Coronary artery (tissue), 2 donors: ENCODE data around the gene TNFAIP8.
A peak's percentile ranks its signal among the peaks of the same experiment; 100 is the strongest.

Source experiments
- DNase-seq: peaks from one replicate; pipeline ENCODE4 v3.0.0-alpha.2; 2017; ENCODE audit warnings: low spot score
- H3K27ac ChIP-seq, 2 donors: fragments of 200-600 bp; sonication (generic); one replicate each; pipeline ENCODE4 v1.5.1; 2016 to 2019
- H3K4me3 ChIP-seq: fragments of 200-600 bp; sonication (generic); 2 replicates; pipeline ENCODE4 v1.5.1; 2016; ENCODE audit warnings: mild to moderate bottlenecking, moderate library complexity
- TF ChIP-seq, protein P1 (sequence below): fragments of 200-600 bp; sonication (generic); IDR thresholded peaks from one replicate; pipeline ENCODE4 v1.5.1; 2019; ENCODE audit warnings: antibody characterized with exemption

TNFAIP8 gene

DNA sequence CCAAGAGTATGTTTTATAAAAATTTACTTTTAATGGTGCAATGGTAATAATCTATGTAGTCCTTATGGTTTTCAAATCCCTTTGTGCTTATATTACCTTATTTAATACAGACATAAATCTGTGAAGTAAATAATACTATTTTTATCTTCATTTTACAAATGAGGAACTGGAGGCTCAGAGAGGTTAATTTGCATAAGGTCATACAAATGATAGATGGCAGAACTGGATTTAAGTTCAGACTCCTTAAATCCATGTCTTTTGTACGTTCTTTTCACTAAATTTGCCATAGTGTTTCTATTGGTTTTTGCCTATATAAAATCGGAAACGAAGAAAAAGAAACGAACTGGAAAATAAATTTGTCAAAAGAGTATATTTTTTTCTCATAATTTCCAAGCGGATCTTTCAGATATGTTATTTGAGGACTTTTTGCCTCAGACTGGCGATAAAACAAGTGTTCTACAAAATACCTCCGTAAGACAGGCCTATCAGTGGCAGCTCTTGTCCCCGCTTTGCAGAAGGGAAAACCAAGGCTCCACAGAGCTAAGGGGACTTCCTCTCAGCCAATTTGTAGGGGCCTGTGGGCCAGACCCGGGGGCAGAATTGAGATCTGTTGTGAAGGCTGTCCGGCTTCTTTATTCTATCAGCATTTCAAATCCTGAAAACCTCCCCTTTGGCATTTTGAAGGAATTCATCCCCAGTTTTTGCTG is 1.1 kb upstream of the TNFAIP8 start:
- DNase-seq = no peak
- Histone ChIP-seq H3K27ac (peak overlapping the region in 1 of 2 donors; percentile 81), H3K4me3 (peak overlapping the region; percentile 78)
- TF ChIP-seq, protein P1, sequence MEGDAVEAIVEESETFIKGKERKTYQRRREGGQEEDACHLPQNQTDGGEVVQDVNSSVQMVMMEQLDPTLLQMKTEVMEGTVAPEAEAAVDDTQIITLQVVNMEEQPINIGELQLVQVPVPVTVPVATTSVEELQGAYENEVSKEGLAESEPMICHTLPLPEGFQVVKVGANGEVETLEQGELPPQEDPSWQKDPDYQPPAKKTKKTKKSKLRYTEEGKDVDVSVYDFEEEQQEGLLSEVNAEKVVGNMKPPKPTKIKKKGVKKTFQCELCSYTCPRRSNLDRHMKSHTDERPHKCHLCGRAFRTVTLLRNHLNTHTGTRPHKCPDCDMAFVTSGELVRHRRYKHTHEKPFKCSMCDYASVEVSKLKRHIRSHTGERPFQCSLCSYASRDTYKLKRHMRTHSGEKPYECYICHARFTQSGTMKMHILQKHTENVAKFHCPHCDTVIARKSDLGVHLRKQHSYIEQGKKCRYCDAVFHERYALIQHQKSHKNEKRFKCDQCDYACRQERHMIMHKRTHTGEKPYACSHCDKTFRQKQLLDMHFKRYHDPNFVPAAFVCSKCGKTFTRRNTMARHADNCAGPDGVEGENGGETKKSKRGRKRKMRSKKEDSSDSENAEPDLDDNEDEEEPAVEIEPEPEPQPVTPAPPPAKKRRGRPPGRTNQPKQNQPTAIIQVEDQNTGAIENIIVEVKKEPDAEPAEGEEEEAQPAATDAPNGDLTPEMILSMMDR = no peak

DNA sequence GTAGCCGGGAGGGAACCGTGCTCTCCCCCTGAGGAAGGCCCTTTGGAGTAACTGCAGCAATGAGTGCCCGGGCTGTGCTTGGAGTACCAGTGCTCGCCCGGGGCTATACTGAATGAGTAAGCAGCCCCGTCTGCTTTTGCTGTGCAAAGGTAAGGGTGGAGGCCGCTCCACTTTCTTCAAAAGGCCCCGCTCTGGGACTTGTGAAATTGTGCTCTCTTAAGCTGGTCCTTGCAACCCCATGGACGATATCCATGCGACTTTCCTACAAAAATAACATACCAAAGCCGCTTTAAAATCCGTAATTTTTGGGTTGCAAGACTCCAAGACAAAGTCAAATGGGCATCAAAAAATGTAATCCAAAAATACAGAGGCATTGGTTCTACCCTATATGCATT is 578 bp upstream of the TNFAIP8 start:
- Histone ChIP-seq H3K27ac (peak overlapping the region; percentile 50 to 81), H3K4me3 (peak overlapping the region; percentile 78)
- DNase-seq = no peak
- TF ChIP-seq, protein P1 = no peak

DNA sequence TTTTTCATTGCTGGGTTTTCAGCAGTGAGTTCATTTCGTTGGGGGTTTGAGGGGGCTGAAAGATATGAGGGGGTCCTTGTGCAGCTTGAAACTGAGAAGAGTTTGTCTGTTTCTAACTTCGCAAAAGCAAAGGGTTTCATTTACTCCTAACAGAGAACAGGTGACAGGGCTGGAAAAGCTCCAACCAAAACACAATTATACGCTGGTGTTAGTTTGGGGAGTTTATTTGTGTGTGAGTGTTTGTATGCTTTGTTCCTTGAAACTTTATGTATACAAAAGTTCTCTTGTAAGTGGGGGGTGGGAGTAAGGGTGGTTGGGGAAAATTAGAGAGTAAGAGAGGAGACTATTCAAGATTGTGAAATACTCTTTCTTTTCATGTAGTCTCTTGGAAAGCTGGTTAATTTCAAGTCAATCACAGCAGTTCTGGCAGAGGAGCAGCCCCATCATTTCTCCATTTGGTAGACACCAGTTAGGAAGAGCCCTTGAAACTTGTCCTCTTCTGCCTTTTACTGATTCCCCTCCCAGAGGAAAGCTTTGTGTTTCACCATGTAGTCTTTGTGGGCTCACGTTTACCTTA is 881 bp downstream of the TNFAIP8 start:
- Histone ChIP-seq H3K27ac (peak overlapping the region; percentile 50 to 81), H3K4me3 (peak overlapping the region; percentile 78)
- DNase-seq = no peak
- TF ChIP-seq, protein P1 = no peak

DNA sequence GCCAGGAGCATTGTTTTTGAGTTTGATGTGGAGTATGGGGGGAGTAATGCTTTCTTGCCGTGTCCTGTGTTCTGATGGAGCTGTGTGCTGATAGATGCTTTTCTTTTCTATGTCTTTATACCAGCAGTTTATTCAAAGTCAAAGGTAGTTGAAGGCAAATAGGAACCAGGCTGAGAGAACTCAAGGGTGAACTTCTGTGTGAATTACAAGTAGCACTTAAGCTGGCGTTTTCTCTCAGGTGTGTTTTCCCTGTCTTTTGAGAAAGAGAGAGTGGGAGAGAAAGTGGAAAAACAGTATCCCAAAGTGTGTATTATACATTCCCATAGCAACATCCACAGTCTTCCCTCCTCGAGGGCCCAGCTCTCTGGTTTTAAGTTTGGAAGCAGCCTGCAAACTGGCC is 1.5 kb downstream of the TNFAIP8 start:
- TF ChIP-seq, protein P1 = no peak
- H3K4me3 ChIP-seq = peak overlapping the region; percentile 78
- DNase-seq = no peak
- H3K27ac ChIP-seq = peak overlapping the region; percentile 12 to 81

DNA sequence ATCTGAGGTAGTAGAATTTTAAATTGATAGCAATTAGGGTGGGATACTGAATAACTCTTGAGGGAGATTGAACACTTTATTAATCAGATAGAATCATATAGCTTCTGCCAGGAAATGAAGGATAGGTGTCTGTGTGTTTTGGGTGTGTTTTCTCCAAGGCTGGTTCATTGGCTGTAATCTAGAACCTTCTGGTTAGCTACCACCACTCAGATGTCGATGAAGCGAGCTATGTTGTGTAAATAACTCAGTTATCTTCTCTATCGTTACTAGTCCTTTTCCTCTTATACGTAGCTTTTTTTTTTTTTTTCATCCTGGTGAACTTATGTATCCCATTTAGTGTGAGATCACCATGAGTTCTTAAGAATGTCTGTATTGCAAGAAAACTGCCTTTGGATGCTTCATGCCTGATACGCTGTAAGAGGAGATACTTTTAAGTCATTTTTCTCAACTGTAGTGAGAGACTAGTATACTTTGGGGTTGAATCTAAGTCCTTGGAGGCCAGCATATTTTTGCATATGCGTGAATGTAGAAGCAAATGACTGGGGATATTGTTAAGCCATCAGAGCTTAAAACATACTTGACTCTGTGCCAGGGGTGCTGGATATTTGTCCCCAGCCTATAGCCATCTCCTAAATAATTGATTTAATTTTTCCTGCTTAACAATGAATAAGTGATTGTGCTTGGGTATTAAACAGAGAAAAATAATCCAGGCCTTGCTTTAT is 2.1 kb downstream of the TNFAIP8 start:
- TF ChIP-seq, protein P1 = no peak
- Histone ChIP-seq H3K27ac (peak overlapping the region in 1 of 2 donors; percentile 81), H3K4me3 (peak overlapping the region; percentile 78)
- no peak for DNase-seq

DNA sequence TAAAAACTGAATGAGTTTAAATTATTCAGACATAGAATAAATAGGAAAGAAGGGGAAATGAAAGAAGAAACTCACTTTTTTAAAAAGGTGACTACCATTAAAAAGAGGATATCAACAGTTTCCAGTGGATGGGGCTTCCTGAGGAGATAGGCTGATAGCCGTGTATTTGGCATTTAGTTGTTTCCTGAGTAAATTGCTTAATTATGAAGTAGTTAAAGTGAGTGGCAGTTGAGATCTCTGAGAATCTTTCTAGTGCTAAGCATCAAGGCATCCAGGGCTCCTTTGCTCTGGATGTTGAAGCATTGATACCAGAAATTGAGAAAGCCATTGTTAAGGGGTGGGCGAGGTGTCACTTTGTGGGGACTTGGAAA is 2.7 kb downstream of the TNFAIP8 start:
- no peak overlapping the region for H3K4me3 ChIP-seq
- peak overlapping the region in 1 of 2 donors; percentile 12 for H3K27ac ChIP-seq
- TF ChIP-seq, protein P1 = no peak
- DNase-seq = no peak
